OCI-LY1 (cell line): ENCODE measurements around the gene CRYBG3.

ENCODE experiments used
- CTCF ChIP-seq: fragments of 200-600 bp; sonication (generic), shearing (Covaris generic); IDR thresholded peaks from 2 replicates; pipeline ENCODE4 v1.5.1; 2017; ENCODE audit warnings: mild to moderate bottlenecking, antibody characterized with exemption, low read length, moderate library complexity, mixed read lengths
- EZH2 ChIP-seq: fragments of 200-600 bp; sonication (generic), shearing (Covaris generic); IDR thresholded peaks from 2 replicates; pipeline ENCODE4 v1.8.0; 2017; ENCODE audit warnings: borderline replicate concordance, mixed run types, mild to moderate bottlenecking, antibody characterized with exemption, low read length, moderate library complexity, mixed read lengths

- TF ChIP-seq CTCF (no peak), EZH2 (no peak)
Measured at GRCh38 chr3:97839944-97840343, 18.1 kb downstream of the CRYBG3 start.
